EH (cell line): ENCODE measurements around the gene ABCC5.

Source experiments
- DNase-seq: peaks from one replicate; pipeline ENCODE4 v3.0.0-alpha.2; 2015; ENCODE audit warnings: low read depth

ABCC5 gene

DNA sequence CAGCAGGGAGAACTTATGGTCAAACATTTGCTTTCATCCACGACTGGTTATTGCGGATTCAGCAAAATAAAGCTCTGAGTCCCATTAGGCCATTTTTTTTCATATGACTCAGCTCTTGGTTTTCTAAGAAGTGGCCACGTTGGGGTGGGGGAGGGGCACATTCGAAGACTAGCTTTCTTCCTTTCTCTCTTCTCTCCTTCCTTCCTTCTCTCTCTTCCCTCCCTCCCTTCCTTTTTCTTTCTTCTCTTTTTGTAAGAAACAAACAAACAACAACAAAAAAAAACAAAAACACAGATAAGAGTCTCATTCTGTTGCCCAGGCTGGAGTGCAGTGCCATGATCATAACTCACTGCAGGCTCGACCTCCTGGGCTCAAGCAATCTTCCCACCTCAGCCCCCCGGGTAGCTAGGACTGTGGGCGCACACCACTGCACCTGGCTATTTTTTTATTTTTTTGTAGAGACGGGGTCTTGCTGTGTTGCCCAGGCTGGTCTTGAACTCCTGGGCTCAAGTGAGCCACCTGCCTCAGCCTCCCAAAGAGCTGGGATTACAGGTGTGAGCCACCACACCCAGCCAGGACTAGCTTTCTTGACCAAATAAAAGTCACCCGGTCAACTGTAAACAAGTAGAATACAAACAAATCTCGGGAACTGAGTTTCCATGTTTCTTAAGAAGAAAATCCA, 41.6 kb downstream of the ABCC5 start:
- peak; percentile 31 for DNase-seq

GRCh38 chr3:183968666-183969245, 48.9 kb downstream of the ABCC5 start:
- DNase-seq: peak; percentile 62

DNA sequence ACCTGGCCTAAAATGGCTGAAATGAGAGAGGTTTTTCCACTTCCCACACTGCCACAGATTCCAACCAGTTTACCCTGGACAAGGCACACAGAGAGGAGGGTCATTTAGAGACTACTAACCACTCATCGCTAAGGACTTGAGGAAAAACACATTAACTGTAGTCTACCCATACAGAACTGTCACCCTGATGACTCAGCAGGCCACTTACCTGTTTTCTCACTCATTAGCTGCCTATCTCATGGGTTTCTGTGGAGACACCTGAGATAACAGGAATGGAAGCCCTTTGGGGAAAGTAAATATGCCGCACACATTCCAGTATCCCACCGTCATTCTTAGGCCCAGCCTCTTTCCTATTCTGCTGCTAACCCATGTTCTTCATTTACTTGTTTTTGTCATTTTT, 50.0 kb downstream of the ABCC5 start:
- DNase-seq: no peak

DNA sequence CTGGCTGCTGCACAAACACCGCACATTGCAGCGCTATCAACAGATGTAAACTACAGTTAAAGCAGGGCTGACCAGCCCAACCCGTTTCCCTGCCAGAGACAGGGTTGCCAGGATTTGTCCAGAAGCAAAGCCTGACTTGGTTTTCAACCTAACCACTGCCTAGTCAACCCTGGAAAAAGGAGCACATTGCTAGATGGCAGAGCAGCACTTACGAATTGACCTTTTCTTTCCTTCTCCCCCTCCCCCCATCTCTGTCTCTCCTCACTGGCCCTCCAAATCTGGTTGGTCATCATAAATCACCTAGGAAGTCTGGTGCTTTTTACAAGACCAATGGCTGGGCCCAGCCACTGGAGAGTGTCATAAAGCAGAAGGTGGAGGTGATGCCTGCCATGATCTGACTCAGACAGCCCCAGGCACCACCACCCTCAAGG, 51.3 kb downstream of the ABCC5 start:
- no peak for DNase-seq

DNA sequence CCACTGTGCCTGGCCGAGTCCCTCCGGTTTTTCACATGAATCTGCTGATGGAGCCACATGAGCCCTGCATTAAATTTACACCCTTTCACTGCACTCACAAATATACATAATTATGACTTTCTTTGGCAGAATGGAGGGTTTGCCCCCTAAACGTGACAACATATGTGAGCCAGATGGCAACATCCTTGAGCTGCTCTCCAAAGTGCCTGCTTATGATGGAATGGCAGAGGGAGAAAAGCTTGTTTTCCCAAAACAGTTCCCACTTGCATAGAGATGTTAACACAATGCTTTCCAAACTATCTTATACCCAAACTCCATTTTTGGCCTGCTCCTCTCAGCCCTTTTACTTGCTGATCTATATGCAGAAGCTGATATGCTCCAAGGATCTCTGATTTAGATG, 54.9 kb downstream of the ABCC5 start:
- DNase-seq: no peak

GRCh38 chr3:183959214-183959613, 58.5 kb downstream of the ABCC5 start:
- DNase-seq: no peak

DNA sequence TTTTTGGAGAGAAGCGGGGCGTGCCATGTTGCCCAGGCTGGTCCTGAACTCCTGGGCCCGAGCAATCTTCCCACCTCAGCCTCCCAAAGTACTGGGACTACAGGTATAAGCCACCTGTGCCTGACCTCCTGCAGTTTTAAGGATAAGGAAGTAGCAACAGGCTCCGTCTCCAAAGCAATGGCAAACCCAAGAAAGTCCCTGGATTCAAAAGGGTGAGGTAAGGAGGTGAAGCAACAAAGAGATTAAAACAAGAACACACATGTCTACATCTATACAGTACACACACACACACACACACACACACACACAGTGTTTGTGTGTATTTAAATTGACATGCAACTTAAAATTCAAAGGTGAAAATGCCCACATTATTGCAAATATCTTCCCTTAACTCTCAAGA, 58.9 kb downstream of the ABCC5 start:
- no peak for DNase-seq

GRCh38 chr3:183958226-183958625, 59.5 kb downstream of the ABCC5 start:
- DNase-seq: no peak

DNA sequence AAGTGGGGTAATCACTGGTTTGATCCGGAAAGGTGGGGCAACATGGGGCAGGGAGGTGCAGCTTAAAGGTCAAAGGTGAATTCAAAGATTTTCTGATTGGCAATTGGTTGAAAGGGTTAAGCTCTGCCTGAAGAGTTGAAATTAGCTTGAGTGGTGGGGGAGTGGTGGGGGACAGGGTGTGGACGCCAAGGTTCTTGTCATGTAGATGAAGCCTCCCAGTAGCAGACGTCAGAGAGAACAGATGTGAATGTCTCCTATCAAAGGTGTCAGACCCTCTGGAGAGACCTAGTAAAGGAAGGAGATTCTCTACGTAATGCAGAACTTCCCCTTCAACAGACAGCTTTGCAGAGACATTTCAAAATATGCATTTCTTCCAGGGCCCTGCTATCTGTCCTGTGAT, 62.8 kb downstream of the ABCC5 start:
- no peak for DNase-seq

DNA sequence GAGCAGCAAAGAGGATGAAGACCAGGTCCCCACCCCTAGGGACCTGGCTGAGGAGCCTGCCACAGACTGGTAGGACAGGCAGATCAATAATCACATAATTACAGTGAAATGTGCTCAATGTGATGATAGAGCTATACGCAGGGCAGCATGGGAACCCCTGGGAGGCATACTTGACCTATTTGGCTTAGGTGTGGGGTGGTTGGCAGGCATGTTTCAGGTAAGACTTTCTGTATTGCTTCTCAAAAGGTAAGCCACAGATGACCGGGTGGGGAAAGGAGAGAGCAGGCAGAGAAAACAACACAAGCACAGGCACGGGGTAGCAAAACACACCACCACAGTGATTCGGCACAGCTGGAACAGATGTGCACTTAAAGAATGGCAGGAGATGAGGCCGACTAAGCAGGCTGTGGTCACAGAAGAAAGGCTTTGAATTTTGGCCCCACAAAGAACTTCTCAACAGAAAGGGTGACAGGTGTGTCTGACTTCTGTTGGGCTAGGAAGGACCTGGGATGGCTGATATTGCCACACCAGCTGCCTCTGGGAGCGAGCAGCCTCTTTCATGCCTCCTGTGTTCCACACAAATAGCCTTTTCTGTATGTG, 64.1 kb downstream of the ABCC5 start:
- DNase-seq: no peak

DNA sequence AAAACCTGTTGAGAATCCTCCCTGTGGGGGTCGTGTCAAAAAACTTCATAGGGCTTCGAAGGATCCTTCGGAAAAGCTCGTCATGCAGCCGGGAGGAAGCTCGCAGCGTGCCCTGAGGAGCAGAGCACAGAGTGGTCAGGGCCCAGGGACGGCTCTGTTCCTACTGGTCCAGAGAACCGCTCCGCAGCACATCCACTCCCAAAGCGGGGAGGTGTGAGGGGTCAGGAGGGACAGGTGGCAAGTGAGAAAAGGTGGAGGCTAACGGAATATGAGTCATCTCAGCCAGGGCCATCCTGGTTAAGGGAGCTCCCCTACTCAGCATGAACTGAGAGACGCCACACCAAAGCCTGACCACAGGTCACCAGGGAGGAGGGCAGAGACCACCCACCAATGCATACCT, 66.2 kb downstream of the ABCC5 start:
- DNase-seq: no peak

DNA sequence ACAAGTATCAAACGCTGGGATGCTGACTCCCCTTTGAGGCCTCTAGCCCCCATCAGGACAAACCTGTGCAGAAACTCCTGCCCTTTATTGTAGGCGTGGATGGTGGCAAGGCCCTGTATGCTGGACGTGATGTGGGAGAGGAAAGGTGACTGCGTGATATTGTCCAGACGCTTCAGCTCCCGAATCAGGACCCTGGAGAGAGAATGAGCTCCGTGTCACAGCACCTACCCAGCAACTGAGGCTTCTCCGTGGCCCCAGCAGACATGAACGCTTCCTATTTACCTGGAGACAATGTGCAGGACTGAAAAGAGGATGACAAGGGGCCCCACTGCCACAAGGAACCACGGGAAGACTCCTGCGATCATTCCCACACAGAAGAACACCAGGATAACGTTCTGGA, 68.0 kb downstream of the ABCC5 start:
- no peak for DNase-seq

- no peak for DNase-seq
Measured at GRCh38 chr3:183946037-183946436, 71.6 kb downstream of the ABCC5 start.

DNA sequence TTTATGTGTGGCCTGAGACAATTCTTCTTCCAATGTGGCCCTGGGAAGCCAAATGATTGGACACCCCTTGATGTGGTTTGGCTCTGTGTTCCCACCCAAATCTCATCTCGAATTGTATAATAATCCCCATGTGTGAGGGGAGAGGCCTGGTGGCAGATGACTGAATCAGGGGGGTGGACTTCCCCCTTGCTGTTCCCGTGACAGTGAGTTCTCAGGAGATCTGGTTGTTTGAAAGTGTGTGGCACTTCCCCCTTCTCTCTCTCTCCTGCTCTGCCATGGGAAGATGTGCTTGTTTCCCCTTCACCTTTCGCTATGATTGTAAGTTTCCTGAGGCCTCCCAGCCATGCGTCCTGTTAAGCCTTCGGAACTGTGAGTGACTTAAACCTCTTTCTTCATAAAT, 72.9 kb downstream of the ABCC5 start:
- DNase-seq: no peak

- no peak for DNase-seq
Measured at GRCh38 chr3:183943739-183944138, 73.9 kb downstream of the ABCC5 start.

DNA sequence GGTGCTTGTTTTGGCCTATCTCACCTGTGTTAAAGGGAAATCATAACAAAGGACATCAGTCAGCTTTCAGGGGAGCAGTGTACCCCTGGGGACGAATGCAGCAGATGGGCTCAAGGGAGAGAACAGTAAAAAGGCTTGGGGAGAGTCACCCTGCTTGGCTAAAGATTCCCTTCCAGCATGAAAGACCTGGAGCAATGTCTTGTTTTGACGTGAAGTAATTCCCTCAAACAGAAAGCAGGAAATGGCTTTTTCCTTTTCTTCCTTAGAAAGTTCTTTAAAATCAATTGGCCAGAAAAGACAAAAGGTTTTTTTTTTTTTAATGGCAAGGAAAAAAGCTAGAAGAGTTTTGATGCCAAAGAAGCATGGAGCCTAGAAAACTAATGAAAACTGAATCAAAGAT, 76.5 kb downstream of the ABCC5 start:
- DNase-seq: no peak

DNA sequence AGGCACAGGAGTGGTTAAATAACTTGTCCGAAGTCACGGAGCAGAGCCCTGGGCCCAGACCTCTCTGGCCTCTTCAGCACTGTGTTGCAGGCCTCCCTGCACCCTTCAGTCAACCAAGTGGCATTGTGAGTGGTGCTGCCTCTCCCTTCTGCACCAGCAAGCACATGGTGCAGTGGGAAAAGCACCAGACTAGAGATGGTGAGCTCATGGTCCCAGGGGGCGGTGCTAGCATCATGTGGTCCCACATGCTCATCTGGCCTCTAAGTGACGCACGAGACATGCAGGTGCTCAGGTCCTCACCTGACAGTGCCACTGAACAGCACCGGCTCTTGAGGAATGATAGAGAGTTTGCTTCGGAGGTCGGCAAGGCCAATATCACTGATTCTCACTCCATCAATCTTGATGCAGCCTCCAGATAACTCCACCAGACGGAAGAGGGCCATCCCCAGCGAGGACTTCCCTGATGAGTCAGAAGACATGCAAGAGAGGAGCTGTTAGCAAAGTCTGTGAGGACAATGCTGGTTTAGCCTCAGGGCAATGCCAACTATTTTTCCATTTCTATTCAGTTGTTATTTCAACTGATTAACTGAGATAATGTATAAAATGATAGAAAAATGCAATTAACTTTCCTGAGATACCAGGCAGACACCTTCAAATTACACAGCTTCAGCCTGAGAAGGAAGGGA, 79.9 kb downstream of the ABCC5 start:
- peak; percentile 72 for DNase-seq

GRCh38 chr3:183933160-183933559, 84.5 kb downstream of the ABCC5 start:
- DNase-seq: no peak

GRCh38 chr3:183931881-183932280, 85.8 kb downstream of the ABCC5 start:
- DNase-seq: no peak

GRCh38 chr3:183930086-183930485, 87.6 kb downstream of the ABCC5 start:
- no peak for DNase-seq

GRCh38 chr3:183927059-183927458, 90.6 kb downstream of the ABCC5 start:
- no peak for DNase-seq

DNA sequence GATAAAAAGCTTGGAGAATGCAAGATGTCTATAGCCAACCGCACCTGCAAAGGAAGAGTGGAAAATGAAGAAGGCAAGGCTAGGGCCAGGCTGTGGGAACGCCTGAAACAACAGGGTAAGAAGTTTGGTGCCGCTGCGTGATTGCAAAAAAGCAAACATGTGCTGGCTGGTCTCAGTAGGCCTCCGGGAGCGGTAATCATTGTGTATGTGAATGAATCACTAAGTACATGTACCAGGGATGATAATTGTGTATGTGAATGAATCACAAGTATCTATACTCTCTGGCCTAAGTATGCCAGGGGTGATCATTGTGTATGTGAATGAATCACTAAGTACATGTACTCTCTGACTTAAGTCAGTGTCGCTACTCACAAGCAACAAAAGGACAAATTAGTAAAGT, 92.7 kb downstream of the ABCC5 start:
- DNase-seq: no peak

- DNase-seq: no peak
Measured at GRCh38 chr3:183924543-183924942, 93.1 kb downstream of the ABCC5 start.
